Limb (tissue), 2 donors: ENCODE measurements around the gene EMILIN2.
"Not testable (repeated sequence)": the region's sequence is repeated elsewhere in the genome, so short reads cannot be mapped to it uniquely, and the experiment has no call there.

Source experiments
- DNase-seq, 2 donors: peaks; one replicate each; pipeline ENCODE4 v3.0.0-alpha.2; 2016; ENCODE audit errors: extremely low spot score in 2 of 2

The EMILIN2 gene

GRCh38 chr18:2846636-2847316 is at the start of gene EMILIN2:
Gene EMILIN2 (plus strand): TSS chr18:2847006. CDS start chr18:2847189, 183 bp downstream.
- peak; percentile 34 to 84 for DNase-seq

GRCh38 chr18:2797951-2798350 is 48.9 kb upstream of the EMILIN2 start:
- DNase-seq, result no peak

GRCh38 chr18:2799369-2799768 is 47.4 kb upstream of the EMILIN2 start:
- DNase-seq, result no peak

GRCh38 chr18:2805970-2806943 is 40.5 kb upstream of the EMILIN2 start:
- no peak for DNase-seq

- DNase-seq, result not testable (repeated sequence)
Measured at GRCh38 chr18:2808640-2809039, 38.2 kb upstream of the EMILIN2 start.

DNA sequence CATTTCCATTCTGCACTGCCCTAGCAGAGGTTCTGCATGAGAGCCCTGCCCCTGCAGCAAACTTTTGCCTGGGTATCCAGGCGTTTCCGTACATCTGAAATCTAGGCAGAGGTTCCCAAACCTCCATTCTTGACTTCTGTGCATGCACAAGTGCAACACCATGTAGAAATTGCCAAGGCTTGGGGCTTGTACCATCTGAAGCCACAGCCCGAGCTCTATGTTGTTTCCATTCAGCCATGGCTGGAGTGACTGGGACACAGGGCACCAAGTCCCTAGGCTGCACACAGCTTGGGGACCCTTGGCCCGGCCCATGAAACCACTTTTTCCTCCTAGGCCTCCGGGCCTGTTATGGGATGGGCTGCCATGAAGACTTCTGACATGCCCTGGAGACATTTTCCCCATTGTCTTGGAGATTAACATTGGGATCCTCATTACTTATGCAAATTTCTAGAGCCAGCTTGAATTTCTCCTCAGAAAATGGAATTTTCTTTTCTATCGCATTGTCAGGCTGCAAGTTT is 37.1 kb upstream of the EMILIN2 start:
- DNase-seq, result not testable (repeated sequence)

DNA sequence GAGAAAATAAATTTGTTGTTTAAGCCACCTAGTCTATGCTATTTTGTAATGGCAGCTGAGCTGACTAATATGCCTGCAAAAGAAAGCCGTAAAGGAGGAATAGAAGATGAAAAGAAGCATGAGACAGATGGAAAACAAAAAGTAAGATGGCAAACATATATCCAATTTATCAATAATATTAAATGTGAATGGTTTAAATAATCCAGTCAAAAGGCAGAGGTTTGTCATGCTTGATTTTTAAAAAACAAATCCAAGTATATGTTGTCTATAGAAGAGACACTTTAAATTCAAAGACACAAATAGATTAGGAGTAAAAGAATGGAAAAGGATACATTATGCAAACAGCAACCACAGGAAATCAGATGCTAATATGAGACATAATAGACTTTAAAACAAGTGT is 35.4 kb upstream of the EMILIN2 start:
- no peak for DNase-seq

GRCh38 chr18:2814928-2815327 is 31.9 kb upstream of the EMILIN2 start:
- no peak for DNase-seq

DNA sequence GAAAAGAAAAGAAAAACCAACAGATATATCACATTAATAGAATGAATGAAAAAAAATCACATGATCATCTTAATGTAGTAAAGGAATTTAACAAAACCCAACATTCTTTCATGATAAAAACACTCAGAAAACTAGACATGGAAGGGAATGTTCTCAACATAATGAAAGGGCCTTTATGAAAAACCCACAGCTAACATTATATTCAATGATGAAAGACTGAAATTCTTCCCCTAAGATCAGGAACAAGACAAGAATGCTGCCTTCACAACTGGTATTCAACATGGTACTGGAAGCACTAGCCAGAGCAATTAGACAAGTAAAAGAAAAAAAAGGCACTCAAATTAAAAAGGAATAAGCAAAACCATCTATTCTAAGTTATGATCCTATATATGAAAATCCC is 28.5 kb upstream of the EMILIN2 start:
- no peak for DNase-seq

DNA sequence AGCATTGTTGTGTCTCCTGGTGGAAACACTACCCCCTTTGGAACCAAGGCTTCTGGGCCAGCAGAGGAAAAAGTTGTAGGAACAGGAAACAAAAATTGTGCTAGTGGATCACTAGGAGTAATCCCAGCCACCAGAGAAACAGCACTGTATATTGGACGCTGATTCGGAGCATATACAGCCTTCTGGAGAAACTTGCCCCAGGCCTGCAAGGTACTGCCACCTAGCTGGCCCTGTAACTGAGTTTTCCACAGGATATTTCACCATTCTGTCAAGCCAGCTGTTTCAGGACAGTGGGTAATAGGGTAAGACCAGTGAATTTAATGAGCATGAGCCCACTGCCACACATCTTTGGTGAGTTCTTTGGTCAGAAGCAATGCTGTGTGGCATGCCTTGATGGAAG is 25.1 kb upstream of the EMILIN2 start:
- no peak for DNase-seq

- no peak for DNase-seq
Measured at GRCh38 chr18:2822213-2822921, 24.4 kb upstream of the EMILIN2 start.

DNA sequence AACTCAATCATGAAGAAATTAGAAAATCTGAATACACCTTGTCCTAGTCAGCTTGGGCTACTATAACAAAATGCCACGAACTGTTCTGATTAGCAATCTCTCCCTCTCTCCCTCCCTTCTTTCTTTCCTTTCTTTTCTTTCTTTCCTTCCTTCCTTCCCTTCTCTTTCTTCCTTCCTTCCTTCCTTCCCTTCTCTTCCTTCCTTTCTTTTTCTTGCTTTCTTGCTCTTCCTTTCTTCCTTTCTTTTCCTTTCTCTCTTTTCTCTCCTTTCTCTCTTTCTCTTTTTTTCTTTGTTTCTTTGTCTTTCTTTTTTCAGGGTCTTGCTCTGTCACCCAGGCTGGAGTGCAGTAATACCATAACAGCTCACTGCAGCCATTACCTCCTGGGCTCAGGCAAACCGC is 23.6 kb upstream of the EMILIN2 start:
- DNase-seq, result no peak

DNA sequence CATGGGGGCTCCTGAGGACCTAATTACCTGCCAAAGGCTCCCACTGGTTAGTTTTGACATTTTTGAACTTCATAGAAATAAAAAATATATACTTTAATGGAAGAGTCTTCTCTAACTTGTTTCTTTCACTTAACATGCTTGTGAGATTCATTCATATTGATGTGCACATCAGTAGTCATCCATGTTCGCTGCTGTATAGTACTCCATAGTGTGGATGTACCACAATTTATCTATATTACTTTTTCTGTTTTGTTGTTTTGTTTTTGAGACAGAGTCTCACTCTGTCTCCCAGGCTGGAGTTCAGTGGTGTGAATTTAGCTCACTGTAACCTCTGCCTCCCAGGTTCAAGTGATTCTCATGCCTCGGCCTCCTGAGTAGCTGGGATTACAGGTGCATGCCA is 22.8 kb upstream of the EMILIN2 start:
- no peak for DNase-seq

GRCh38 chr18:2824865-2825264 is 21.9 kb upstream of the EMILIN2 start:
- no peak for DNase-seq

DNA sequence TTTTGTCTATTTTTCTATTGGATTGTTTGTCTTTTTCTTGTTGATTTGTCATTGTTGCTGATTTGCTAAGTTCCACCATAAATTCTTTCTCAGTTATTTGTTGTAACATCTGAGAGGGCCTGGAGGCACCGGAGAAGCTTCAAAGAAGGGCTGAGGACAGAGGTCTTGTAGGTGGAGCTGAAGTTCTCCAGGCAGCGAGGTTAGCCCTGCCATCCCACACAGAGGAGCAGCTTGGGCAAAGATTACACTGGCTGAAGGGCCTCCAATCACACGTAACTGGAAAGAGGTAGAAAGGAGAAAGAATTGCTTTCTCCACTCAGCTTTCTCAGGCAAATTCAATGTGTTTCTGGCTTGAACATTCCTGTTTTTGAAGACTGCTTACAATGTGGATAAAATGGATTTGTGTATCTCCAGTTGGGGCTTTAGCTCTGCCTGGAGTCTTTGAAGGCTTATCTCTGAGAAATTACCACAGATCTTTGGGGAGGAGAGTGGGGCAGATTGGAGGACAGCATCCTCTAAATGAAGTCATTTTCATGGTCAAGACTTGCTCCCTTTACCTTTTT is 21.1 kb upstream of the EMILIN2 start:
- no peak for DNase-seq

GRCh38 chr18:2826581-2826980 is 20.2 kb upstream of the EMILIN2 start:
- DNase-seq, result no peak

GRCh38 chr18:2827061-2827460 is 19.7 kb upstream of the EMILIN2 start:
- DNase-seq, result no peak

DNA sequence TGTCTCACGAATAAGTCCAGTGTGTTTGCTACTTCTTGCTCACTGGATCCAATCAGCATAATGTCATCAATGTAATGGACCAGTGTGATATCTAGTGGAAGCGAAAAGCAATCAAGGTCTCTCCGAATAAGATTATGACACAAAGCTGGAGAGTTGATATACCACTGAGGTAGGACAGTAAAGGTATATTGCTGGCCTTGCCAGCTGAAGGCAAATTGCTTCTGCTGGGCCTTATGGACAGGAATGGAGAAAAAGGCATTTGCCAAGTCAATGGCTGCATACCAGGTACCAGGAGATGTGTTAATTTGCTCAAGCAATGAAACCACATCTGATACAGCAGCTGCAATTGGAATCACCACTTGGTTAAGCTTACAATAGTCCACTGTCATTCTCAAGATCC is 10.7 kb upstream of the EMILIN2 start:
- DNase-seq, result not testable (repeated sequence)

- not testable (repeated sequence) for DNase-seq
Measured at GRCh38 chr18:2837290-2837689, 9.5 kb upstream of the EMILIN2 start.

- DNase-seq, result no peak
Measured at GRCh38 chr18:2839202-2839601, 7.6 kb upstream of the EMILIN2 start.

DNA sequence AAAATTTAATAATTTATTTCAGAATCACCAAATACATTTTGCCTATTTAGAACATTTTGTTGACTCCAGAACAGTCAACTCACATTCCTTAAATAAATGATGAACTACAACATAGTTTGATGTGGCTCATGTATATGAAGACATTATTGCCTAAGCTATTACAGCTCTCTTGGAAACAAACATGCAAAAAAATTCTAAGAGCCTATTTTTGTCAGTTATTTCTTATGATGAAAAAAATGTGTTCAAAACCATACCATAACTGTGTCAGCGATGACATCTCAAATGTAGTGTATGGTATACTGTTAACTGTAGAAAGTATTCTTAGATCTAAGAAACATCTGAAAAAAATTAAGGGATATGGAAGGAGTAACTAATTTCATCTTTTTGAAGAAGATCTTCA is 6.3 kb upstream of the EMILIN2 start:
- DNase-seq, result no peak
